ENCODE results near the gene AGPAT3.
"Not testable (repeated sequence)": the region's sequence is repeated elsewhere in the genome, so short reads cannot be mapped to it uniquely, and the experiment has no call there.

The AGPAT3 gene

DNA sequence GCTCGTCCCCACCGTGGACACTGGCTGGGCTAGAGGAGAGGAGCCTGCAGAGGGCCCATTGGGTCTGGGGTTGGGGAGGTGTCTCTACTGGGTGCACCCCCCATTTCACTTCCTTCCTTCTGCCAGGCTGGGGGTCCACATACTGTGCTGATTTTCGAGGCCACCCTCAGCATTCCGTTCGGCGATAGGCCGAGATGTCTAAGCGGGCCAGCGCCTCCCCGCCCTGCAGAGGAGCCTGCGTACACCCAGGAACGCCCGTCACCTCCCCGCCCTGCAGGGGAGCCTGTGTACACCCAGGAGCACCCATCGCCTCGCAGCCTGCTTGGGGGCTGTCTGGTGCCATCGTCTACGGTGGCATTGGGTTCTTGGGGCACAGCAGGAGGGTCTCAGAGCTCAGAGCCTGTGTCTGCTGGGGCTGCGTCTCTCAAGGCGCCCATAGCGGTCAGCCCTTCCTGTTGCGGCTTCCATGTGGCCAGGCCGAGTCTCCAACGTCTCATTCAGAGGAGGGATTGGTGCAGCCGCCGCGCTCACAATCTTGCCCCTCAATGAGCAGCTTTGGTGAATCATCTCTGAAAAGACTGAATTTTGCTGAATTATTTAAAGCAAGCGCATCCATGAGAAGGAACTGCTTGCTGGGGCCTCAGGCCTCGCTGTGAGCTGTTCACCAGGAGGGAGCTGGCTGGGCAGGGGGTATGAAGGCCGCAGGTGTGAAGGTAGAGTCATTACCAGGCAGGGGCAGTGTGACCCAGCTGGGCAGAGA, 30.7 kb upstream of the AGPAT3 start:
- DNase-seq (ENCODE audit: low spot score), result no peak

DNA sequence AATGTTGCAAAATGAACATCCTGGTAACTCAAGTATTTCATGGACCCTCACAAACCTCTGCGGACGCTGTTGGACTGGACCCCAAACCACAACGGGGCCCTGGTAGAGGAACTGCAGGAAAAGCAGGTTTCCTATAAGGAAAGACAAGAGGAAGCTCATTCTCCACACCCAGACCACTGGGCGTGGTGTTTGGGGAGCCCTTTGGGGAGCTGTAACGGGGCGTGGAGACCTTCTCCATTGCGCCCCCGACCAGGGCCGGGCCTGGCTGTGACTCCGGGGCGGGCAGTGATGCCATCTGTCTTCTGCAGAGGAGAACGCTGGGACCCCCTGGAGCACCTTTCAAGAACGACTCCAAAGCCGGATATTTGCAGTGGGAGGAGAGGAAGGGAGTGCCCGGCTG, 30.0 kb upstream of the AGPAT3 start:
- no peak for DNase-seq (ENCODE audit: low spot score)

DNA sequence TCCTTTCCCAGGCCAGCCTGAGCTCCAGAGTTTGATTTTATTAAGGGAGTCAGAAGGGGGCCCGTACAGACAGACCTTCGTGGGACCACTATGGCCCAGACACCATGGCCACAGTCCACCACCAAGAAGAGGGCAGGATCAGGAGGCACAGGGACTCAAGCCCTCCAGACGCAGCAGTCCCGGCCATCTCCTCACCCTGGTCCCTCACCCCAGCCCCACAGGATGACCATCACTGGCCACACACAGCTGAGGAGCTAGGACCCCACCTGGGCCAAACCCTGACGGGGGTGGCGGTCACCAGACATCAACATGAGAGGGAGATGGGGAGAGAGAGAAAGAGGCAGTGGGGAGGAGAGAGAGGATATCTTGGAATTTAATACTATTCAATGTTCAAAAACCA, 29.2 kb upstream of the AGPAT3 start:
- DNase-seq (ENCODE audit: low spot score), result no peak

DNA sequence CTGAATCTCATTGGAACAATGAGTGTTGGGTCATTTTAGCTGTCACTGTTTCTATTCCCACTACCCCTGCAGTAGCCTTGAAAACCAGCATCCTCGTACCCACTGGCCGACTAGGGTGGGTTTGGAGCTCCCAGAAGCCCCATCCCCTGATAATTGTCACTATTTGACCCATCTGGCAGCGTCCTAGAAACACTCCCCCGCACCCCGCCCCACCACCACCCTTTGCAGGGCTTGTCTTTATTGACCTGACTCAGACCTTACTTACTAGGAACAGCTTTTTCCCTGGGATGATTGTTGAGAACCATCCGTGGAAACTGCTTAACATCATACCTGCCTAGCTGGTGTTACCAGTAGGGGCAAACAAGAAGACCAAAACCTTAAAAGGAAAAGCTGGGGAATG, 28.4 kb upstream of the AGPAT3 start:
- no peak for DNase-seq (ENCODE audit: low spot score)

DNA sequence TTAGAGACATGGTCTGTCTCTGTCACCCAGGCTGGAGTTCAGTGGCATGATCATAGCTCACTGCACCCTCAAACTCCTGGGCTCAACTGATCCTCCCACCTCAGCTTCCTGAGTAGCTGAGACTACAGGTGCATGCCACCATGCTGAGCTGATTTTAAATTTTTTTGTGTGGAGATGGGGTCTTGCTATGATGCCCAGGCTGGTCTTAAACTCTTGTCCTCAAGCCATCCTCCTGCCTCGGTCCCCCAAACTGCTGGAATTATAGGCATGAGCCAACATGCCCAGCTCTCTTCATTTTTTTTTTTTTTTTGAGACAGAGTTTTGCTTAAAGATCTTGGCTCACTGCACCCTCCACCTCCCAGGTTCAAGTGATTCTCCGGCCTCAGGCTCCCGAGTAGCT, 24.8 kb upstream of the AGPAT3 start:
- no peak for DNase-seq (ENCODE audit: low spot score)

DNA sequence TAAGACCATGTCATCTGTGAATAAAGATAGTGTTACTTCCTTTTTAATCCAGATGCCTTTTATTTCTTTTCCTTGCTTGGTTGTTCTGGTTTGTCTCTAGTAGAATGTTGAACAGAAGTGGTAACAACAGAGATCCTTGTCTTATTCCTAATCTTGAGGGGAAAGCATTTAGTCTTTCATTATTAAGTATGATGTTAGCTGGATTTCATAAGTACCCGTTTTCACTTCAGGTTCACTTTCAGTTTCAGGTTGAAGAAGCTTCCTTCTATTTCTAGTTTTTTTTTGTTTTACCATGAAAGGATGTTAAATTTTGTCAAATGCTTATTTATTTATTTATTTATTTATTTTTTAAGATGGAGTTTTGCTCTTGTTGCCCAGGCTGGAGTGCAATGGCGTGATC, 22.3 kb upstream of the AGPAT3 start:
- no peak for DNase-seq (ENCODE audit: low spot score)

DNA sequence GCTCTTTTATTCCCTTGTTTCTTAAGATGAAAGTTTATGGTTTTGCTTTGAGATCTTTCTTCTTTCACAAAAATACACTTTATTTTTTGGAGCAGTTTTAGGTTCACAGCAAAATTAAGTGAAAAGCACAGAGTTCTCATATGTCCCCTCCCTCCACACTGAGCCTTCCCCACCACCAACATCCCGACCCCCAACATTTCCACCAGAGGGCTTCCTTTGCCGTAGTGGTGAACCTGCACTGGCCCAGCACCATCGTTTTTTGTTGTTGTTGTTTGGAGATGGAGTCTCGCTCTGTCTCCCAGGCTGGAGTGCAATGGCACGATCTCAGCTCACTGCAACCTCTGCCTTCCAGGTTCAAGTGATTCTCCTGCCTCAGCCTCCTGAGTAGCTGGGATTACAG, 20.1 kb upstream of the AGPAT3 start:
- not testable (repeated sequence) for DNase-seq (ENCODE audit: low spot score)

DNA sequence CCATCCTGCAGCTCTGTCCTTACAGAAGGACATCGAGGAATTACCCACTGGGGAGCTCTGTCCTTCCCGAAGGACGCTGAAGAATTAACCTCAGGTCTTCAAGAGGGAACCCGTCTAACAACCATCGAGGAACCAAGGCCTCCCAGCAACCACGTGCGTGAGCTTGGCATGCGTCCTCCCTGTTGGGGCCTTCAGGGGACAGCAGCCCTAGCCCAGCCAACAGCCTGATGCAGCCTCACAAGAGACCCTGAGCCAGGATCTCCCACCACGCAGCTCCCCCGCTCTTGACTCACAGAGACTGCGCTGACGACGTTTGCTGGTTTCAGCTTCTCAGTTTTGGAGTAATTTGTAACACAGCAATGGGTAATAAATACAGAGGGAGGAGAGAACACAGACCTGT, 19.6 kb upstream of the AGPAT3 start:
- DNase-seq (ENCODE audit: low spot score), result no peak

DNA sequence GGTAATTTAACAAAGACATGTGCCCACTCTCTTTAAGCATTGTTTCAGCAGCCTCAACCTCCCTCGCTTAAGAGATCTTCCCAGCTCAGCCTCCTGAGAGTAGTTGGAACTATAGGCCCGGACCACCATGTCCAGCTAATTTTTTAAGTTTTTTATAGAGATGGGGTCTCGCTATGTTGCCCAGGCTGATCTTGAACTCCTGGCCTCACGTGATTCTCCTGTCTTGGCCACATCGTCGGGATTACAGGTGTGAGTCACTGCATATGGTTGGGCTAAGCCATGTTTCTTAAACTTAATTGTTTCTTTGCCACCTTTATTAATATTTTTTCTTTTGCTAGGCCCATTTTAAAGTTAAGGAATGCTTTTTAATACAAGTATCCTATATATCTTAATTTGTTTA, 18.6 kb upstream of the AGPAT3 start:
- no peak for DNase-seq (ENCODE audit: low spot score)

DNA sequence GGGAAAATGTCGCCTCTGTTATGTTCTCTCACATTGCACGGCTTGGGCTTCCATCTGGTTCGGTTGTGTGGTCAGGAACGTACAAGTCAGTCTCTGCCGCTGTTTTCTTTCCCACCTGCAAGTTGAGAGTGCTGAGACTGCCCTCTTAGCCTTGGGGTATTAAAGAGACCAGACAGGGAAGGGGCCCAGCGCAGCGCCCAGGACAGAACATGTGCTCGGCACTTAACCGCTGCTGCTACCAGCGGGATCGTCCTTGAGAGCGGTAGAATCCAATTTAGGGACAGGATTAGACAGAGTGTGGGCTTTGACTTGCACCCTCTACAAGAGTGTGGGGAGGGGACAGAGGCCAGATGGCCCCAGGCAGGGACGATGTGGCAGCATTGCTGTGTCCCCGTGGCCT, 17.7 kb upstream of the AGPAT3 start:
- no peak for DNase-seq (ENCODE audit: low spot score)

DNA sequence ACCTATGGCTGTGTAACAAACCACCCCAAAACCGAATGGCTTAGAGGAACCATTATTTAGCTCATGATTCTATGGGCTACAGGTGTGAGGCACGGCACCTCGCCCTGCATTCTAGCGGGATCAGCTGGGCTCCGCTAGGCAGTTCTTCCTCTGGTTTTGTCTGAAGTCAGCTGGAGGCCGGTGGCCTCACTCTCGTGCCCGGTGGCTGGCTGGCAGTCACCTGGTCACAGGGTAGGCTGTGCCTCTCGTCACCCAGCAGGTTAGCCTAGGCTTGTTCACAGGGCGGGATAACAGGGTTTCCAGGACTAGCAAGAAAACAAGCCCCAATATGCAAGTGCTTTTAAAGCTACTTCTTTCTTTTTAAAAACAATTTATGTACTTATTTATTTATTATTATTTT, 16.3 kb upstream of the AGPAT3 start:
- no peak for DNase-seq (ENCODE audit: low spot score)

DNA sequence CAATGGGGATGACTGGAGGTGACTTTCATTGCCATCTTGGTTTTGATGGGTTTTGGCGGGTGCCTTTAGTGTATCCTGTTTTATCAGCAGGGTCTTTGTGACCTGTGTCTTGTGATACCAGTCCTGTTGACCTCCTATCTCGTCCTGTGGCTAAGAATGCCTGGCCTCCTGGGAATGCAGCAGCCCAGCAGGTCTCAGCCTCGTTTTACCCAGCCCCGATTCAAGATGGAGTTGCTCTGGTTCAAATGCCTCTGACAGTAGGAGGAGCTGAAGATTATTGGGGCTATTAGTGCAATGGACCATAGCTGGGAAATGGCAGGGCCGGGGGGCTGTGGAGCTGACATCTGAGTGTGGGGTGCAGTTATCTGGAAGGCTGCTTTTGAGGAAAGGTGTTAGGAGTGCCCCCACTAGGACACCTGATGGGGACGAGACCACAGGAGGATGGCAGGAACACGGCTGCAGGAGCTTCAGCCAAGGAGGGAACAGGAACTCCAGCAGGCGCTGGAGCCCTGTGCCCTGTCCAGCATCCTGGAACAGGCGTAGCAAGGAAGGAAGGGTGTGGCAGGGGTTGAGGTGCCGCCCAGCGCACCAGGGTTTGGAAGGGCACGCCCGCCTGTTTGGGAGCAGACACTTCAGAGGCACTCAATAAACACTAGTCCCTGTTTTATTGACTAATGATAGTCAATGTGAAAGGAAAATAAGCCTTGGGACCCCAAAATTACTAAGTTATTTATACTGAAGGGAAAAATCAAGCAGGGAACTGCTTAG, 15.3 kb upstream of the AGPAT3 start:
- no peak for DNase-seq (ENCODE audit: low spot score)

DNA sequence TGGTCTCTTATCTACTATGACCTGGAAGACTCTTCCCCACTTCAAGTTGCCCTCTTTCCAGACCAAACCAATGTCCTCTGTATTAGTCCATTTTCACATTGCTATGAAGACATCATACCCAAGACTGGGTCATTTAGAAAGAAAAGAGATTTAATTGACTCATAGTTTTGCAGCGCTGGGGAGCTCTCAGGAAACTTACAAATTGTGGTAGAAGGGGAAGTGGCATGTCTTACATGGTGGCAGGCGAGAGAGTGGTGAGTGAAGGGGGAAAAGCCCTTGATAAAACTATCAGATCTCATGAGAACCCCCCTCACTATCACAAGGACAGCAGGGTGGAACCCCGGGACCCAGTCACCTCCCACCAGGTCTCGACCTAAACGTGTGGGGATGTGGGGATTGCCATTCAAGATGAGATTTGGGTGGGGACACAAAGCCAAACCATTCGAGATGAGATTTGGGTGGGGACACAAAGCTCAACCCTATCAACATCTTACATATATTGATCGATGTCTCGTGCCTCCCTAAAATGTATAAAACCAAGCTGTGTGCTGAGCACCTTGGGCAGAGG, 14.2 kb upstream of the AGPAT3 start:
- DNase-seq (ENCODE audit: low spot score), result no peak

DNA sequence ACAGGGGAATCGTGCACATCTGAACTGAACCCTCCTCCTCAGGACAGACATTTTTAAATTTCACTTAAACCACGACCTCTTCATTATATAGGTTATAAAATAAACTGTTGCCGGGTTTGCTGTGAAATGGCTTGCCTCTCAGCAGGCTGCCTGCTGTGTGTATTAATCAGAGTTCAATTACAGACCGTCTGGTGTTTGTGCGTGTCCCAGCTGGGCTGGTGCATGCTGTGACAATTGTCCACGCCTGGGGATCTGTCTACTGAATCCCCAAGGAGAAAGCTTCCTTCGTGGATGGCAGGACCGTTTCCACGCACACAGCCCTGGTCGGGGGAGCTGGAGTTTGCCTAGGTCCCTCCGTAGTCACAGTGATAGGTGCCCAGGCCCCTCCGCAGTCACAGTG, 13.4 kb upstream of the AGPAT3 start:
- no peak for DNase-seq (ENCODE audit: low spot score)

DNA sequence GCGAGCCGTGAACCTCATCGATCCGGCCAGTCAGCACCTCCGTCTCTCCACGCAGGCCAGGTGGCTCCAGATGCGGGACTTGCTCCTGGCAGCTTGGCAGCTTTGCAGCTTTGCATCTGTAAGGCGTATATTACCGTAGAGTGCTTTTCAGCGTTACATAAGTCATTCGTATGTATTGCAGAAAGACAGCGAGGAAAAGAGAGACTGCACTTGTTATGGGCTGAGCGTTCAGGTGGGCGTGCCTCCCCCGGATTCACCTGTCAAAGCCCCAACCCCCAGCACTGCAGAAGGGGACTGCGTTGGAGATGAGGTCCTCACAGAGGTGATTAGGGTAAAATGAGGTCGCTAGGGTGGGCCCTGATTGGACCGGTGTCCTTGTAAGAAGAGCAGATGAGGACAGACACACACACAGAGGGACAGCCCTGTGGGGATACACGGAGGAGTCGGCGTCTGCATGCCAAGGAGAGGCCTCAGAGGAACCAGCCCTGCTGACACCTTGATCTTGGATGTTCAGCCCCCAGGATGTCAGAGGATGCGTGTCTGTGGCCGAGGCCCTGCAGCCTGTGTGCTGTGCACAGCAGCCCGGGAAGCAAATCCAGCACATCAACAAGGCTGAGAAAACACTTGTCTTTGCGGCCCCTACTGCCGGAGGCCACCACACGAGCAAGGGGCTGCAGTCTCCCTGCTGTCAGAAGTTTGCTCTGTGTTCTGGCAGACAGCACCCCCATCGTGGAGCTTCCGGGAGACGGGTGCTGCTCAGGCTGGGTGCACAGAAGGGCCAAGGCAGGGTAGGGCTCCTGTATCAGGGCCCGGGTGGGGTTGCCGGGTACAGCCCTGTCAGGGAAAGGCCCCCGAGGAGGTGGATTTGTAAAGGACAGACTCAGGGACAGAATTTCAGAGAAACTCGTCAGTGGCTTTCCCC, 10.9 kb upstream of the AGPAT3 start:
- no peak for DNase-seq (ENCODE audit: low spot score)

DNA sequence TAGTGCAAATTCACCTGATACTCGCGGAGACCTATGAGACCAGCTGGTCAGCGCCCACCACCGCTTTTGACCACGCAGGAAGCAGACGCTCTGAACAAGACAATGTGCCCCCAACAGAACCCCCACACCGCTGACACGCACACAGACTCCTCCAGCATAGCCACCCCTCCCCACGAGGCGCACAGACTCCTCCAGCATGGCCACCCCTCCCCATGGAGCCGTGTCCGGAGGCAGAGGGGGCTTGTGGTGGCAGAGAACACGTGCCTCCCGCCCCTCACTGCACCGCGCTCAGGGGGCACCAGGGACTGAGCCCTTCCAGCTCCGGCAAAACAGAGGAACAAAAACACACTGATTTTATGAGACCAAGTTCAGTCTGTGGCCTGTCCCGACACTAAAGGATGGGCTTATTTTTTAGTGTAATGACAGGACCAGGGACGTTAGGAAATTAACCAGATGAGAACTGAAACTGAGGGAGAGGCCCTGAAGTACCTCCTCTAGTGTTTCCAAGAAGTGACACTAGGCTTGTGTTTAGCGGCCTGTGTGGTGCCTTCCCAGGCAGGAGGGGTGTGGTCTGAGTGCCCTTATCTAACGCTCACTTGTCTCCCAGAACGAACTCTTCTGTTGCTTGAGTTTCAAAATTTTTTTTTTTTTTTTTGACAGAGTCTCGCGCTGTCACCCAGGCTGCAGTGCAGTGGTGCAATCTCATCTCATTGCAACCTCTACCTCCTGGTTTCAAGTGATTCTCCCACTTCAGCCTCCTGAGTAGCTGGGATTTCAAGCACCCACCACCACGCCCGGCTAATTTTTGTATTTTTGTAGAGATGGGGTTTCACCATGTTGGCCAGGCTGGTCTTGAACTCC, 10.0 kb upstream of the AGPAT3 start:
- DNase-seq (ENCODE audit: low spot score), result no peak

DNA sequence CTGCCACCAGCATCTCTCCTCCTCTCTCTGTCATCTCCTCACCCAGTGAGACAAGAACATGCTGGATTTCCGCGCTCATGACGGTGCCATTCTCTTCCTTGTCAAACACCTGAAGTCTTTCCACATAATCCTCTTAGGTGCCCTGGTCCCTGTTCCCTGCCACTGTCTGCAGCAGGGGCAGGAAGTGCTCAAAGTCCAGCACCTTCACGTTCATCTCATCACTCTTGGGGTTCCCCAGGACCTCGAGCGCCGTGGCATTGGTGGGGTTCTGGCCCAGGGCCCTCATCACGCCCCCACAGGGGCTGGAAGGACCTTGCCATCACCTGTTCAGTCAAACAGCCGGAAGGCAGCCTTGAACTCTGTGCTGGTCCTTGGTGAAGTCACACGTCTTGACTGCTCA, 9.1 kb upstream of the AGPAT3 start:
- DNase-seq (ENCODE audit: low spot score), result no peak

DNA sequence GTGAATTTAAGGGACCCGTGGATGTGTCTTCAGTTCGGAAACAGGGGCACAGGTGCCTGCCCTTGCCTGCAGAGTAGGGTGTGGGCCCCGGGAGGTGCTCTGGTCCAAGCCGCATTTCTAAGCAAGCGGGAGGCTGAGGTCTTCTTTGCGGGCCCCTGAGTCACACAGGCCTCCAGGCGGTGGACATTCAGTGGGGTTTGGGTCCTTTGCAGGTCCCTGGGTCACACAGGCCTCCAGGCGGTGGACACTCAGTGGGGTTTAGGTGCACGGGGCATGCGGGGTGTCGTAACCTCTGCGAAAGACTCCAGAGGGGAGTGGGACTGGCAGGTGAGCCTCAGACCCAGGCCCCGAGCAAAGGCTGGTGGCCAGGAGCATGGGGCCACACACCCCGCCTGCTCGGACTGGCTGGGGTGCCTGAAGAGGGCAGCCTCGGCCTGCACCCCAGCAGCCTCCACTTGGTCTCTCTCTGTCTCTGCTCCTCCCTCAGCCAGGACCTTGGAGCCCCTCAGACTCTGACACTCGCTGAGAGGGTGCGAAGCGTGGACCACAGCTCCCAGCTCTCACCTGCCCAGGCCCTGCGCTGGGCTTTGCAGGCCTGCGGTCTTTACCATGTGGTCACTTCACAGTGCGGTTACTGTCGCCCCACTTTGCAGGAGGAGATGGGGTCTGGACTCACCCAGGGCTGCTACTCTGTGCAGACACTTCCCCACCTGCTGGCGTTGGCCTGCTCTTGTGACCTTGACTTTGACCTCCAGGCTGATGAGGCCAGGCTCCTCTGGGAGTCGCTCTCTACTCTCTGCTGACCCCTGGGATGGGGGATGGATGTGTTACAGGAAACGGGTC, 6.0 kb upstream of the AGPAT3 start:
- no peak for DNase-seq (ENCODE audit: low spot score)

DNA sequence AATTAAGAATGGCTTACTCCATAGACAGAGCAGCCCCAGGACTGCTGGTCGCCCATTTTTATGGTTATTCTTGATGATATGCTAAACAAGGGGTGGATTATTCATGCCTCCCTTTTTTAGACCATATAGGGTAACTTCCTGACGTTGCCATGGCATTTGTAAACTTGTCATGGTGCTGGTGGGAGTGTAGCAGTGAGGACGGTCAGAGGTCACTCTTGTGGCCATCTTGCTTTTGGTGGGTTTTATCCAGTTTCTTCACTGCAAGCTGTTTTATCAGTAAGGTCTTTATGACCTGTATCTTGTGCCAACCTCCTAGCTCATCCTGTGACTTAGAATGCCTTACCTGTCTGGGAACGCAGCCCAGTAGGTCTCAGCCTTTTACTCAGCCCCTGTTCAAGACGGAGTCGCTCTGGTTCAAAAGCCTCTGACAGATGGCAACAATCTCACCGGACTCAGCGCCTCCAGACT, 5.2 kb upstream of the AGPAT3 start:
- no peak for DNase-seq (ENCODE audit: low spot score)

DNA sequence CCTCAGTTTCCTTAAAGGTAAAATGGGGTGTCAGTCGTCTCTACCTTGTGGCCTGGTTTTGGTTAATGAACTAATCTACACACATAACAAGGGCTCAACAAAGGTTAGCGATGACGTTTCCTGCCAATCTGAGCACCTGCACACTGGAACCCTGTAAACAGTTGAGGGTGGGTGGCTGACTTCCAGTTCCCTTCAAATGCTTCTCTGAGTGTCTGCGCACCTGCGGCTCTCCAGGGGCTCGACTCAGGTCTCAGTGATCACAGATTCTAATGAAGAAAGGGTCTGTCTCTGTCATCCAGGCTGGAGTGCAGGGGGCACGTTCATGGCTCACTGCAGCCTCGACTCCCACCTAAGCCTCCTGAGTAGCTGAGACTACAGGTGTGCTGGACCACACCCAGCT, 3.3 kb upstream of the AGPAT3 start:
- DNase-seq (ENCODE audit: low spot score), result no peak
